H1 (cell line): ENCODE results near the gene SLC26A6. TPM values are rescaled to one million over a fixed set of nuclear protein-coding genes. Genes with fewer than 3 reads are reported as not detected.

ENCODE experiments used
- CHD1 ChIP-seq: IDR thresholded peaks from 2 replicates; pipeline ENCODE4 v1.6.1; 2012; ENCODE audit warnings: low read depth, low read length, improper control_type of control experiment
- GABPA ChIP-seq: IDR thresholded peaks from 2 replicates; pipeline ENCODE4 v1.6.1; 2011; ENCODE audit warnings: mild to moderate bottlenecking, low read length, moderate library complexity, borderline replicate concordance; ENCODE audit not compliant: insufficient read depth
- MAFK ChIP-seq: IDR thresholded peaks from 2 replicates; pipeline ENCODE4 v1.6.1; 2012; ENCODE audit warnings: low read depth, mild to moderate bottlenecking, improper control_type of control experiment, low read length
- RAD21 ChIP-seq, 2 experiments: IDR thresholded peaks in 1 of 2; conservative IDR thresholded peaks in 1 of 2; 2 replicates each; pipeline ENCODE4 v1.6.1; 2011; ENCODE audit warnings: low read depth in 2 of 2, low read length in 2 of 2, improper control_type of control experiment in 1 of 2, inconsistent platforms in 1 of 2, mild to moderate bottlenecking in 1 of 2, moderate library complexity in 1 of 2
- SP1 ChIP-seq: IDR thresholded peaks from 2 replicates; pipeline ENCODE4 v1.6.1; 2011; ENCODE audit warnings: low read depth, low read length
- polyA plus RNA-seq, 7 experiments: library from polyadenylated mRNA; depleted of rRNA in 3 of 7; stranded (reverse) in 5 of 7; unstranded in 2 of 7; fragments of >200 nt in 5 of 7; fragments of 200-250 nt in 2 of 7; gene quantifications; 1 replicate in 5 of 7; 2 replicates in 1 of 7; 4 replicates in 1 of 7; pipeline versions ENCODE4 v1.2.1 to v1.2.3, GENCODE V29; 2011 to 2013; ENCODE audit warnings: missing spikeins in 2 of 7, mixed read lengths in 2 of 7
- total RNA-seq: library from RNA; stranded (reverse); fragmentation: NEBNext Ultra II Directional; extraction: Animal tissue kit (Norgen Biotek cat#: 25700); gene quantifications from 2 replicates; pipeline ENCODE4 v1.2.1, GENCODE V29; 2021
- TF ChIP-seq, protein P1 (sequence below): fragments of 300-600 bp; sonication (generic); IDR thresholded peaks from 2 replicates; pipeline ENCODE4 v1.7.1; 2012; ENCODE audit warnings: low read length, moderate library complexity, mild to moderate bottlenecking, inconsistent platforms; ENCODE audit not compliant: insufficient replicate concordance

SLC26A6 gene
- total and polyA plus RNA-seq, 2 of the 8 experiments (the other 6 are each of a cell fraction or from before 2014, with no cell fraction given), result 50.4 to 58.0 TPM

DNA sequence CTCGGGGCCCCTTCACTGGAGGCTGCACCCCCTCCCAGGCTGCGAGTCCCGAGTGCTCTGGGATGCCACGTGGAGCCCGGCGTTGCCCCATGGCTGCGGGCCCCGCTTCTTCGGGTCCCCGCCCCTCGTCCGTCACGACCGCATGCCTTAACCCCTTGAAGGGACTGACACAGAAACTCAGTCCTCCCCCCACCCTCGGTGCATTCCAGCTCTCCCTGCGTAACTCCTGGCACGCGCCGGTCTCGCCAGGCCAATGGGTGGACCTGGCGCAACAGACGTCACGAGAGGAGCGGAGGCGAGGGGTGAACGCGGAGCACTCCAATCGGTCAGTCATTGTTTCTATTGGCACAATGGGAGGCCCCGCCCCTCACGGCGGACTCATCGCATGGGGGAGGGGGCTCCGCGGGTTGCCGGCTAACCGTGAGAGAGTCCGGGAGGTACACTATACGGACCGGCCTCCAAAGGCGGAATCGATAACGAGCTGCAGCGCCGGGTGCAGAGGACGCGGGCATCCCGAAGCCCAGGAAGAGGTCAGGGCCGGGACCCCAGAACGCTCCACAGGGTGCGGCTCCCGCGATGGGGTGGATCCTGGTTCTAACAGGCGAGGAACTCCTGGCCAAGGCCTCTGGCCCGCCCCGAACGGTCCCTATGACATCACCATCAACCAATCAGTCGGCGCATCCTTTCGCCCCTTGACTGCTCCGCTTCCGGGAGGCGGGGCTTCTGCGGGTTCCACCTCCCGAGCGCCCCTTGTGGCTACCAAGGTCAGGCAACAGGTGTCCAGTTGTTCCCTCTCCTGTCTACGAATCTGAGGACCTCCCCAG lies 28.4 kb upstream of the SLC26A6 start (continued):
- no peak for TF ChIP-seq GABPA
- TF ChIP-seq, protein P1, sequence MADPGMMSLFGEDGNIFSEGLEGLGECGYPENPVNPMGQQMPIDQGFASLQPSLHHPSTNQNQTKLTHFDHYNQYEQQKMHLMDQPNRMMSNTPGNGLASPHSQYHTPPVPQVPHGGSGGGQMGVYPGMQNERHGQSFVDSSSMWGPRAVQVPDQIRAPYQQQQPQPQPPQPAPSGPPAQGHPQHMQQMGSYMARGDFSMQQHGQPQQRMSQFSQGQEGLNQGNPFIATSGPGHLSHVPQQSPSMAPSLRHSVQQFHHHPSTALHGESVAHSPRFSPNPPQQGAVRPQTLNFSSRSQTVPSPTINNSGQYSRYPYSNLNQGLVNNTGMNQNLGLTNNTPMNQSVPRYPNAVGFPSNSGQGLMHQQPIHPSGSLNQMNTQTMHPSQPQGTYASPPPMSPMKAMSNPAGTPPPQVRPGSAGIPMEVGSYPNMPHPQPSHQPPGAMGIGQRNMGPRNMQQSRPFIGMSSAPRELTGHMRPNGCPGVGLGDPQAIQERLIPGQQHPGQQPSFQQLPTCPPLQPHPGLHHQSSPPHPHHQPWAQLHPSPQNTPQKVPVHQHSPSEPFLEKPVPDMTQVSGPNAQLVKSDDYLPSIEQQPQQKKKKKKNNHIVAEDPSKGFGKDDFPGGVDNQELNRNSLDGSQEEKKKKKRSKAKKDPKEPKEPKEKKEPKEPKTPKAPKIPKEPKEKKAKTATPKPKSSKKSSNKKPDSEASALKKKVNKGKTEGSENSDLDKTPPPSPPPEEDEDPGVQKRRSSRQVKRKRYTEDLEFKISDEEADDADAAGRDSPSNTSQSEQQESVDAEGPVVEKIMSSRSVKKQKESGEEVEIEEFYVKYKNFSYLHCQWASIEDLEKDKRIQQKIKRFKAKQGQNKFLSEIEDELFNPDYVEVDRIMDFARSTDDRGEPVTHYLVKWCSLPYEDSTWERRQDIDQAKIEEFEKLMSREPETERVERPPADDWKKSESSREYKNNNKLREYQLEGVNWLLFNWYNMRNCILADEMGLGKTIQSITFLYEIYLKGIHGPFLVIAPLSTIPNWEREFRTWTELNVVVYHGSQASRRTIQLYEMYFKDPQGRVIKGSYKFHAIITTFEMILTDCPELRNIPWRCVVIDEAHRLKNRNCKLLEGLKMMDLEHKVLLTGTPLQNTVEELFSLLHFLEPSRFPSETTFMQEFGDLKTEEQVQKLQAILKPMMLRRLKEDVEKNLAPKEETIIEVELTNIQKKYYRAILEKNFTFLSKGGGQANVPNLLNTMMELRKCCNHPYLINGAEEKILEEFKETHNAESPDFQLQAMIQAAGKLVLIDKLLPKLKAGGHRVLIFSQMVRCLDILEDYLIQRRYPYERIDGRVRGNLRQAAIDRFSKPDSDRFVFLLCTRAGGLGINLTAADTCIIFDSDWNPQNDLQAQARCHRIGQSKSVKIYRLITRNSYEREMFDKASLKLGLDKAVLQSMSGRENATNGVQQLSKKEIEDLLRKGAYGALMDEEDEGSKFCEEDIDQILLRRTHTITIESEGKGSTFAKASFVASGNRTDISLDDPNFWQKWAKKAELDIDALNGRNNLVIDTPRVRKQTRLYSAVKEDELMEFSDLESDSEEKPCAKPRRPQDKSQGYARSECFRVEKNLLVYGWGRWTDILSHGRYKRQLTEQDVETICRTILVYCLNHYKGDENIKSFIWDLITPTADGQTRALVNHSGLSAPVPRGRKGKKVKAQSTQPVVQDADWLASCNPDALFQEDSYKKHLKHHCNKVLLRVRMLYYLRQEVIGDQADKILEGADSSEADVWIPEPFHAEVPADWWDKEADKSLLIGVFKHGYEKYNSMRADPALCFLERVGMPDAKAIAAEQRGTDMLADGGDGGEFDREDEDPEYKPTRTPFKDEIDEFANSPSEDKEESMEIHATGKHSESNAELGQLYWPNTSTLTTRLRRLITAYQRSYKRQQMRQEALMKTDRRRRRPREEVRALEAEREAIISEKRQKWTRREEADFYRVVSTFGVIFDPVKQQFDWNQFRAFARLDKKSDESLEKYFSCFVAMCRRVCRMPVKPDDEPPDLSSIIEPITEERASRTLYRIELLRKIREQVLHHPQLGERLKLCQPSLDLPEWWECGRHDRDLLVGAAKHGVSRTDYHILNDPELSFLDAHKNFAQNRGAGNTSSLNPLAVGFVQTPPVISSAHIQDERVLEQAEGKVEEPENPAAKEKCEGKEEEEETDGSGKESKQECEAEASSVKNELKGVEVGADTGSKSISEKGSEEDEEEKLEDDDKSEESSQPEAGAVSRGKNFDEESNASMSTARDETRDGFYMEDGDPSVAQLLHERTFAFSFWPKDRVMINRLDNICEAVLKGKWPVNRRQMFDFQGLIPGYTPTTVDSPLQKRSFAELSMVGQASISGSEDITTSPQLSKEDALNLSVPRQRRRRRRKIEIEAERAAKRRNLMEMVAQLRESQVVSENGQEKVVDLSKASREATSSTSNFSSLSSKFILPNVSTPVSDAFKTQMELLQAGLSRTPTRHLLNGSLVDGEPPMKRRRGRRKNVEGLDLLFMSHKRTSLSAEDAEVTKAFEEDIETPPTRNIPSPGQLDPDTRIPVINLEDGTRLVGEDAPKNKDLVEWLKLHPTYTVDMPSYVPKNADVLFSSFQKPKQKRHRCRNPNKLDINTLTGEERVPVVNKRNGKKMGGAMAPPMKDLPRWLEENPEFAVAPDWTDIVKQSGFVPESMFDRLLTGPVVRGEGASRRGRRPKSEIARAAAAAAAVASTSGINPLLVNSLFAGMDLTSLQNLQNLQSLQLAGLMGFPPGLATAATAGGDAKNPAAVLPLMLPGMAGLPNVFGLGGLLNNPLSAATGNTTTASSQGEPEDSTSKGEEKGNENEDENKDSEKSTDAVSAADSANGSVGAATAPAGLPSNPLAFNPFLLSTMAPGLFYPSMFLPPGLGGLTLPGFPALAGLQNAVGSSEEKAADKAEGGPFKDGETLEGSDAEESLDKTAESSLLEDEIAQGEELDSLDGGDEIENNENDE, result no peak
- no peak for TF ChIP-seq MAFK
- 0 out of 4 replicates have a peak, but pooled peaks have one; percentile 10 to 13 for TF ChIP-seq RAD21 (IDR thresholded peaks at IDR 0.05 in 1 of 2, conservative IDR thresholded peaks at IDR 0.05 in 1 of 2; ENCODE audit: low read depth in 2 of 2, low read length in 2 of 2)
- no peak for TF ChIP-seq CHD1
- peak; percentile 81; the same call in 1 of the 2 replicates for TF ChIP-seq SP1
